GM12874 (cell line): Measurements from ENCODE around the gene NKAIN1.
A peak's percentile ranks its signal among the peaks of the same experiment; 100 is the strongest.

ENCODE experiments used
- CTCF ChIP-seq: IDR thresholded peaks from 2 replicates; pipeline ENCODE4 v1.5.1; 2011; ENCODE audit warnings: low read depth, mild to moderate bottlenecking, control low read depth, low read length, moderate library complexity; ENCODE audit not compliant: insufficient read depth

The NKAIN1 gene

GRCh38 chr1:31166462-31166861, 73.2 kb downstream of the NKAIN1 start:
- TF ChIP-seq CTCF: no peak

GRCh38 chr1:31164291-31164690, 75.4 kb downstream of the NKAIN1 start:
- TF ChIP-seq CTCF: no peak

- no peak for TF ChIP-seq CTCF
These were observed 75.8 kb downstream of the NKAIN1 start for GRCh38 chr1:31163866-31164265.

GRCh38 chr1:31161571-31161970, 78.1 kb downstream of the NKAIN1 start:
- no peak for TF ChIP-seq CTCF

GRCh38 chr1:31159869-31160611, 79.6 kb downstream of the NKAIN1 start:
- no peak for TF ChIP-seq CTCF

- no peak for TF ChIP-seq CTCF
These were observed 80.4 kb downstream of the NKAIN1 start for GRCh38 chr1:31159323-31159722.

- peak; percentile 42; the same call in 1 of the 2 replicates for TF ChIP-seq CTCF
These were observed 84.4 kb downstream of the NKAIN1 start for GRCh38 chr1:31155216-31155806.
